8988T (cell line): ENCODE results near the gene NSUN2.

Experiments
- DNase-seq: peaks from one replicate; pipeline ENCODE4 v3.0.0; 2011

NSUN2 gene

GRCh38 chr5:6553972-6554371, 78.9 kb downstream of the NSUN2 start:
- DNase-seq, result no peak

GRCh38 chr5:6552612-6553011, 80.2 kb downstream of the NSUN2 start:
- no peak for DNase-seq

- DNase-seq, result no peak
These were observed 80.9 kb downstream of the NSUN2 start for GRCh38 chr5:6551955-6552313.

GRCh38 chr5:6551287-6551954, 81.4 kb downstream of the NSUN2 start:
- no peak for DNase-seq

GRCh38 chr5:6550628-6551027, 82.2 kb downstream of the NSUN2 start:
- DNase-seq, result no peak
